IPS-18c (cell line): ENCODE measurements around the gene SETD1B.
"Not testable (repeated sequence)": the region's sequence is repeated elsewhere in the genome, so short reads cannot be mapped to it uniquely, and the experiment has no call there.

Experiments
- H3K4me3 ChIP-seq: 2 replicates; pipeline ENCODE4 v1.7.0; 2013; ENCODE audit warnings: low read depth, mild to moderate bottlenecking, low read length, moderate library complexity; ENCODE audit not compliant: insufficient read depth
- H3K9me3 ChIP-seq: one replicate; pipeline ENCODE4 v1.6.1; 2013; ENCODE audit warnings: mild to moderate bottlenecking, low read length, moderate library complexity; ENCODE audit not compliant: control insufficient read depth, insufficient read depth

SETD1B gene

DNA sequence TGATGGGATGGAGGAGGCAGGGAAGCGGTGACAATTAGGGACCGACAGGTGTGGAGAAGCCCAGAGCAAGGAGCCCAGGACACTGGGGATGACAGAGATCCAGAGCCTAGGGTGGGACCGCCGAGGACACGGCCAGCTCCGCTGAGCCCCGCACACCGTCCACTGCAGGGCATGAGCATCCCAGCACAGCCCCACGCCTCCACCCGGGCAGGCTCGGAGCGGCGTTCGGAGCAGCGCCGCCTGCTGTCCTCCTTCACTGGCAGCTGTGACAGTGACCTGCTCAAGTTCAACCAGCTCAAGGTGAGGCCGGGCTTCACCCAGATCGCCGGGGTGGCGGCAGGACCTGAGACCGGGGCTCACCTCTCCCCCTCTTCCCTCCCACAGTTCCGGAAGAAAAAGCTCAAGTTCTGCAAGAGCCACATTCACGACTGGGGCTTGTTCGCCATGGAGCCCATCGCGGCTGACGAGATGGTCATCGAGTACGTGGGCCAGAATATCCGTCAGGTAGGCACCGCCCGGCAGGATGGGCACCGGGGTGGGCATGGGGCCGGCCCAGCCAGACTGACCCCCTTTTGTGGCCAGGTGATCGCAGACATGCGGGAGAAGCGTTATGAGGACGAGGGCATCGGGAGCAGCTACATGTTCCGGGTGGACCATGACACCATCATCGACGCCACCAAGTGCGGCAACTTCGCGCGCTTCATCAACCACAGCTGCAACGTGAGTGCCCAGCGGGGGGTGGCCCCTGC is 23.7 kb downstream of the SETD1B start:
- H3K4me3 ChIP-seq = no peak overlapping the region
- peaks cover 2% of the 10 kb centered on the region for H3K9me3 ChIP-seq

DNA sequence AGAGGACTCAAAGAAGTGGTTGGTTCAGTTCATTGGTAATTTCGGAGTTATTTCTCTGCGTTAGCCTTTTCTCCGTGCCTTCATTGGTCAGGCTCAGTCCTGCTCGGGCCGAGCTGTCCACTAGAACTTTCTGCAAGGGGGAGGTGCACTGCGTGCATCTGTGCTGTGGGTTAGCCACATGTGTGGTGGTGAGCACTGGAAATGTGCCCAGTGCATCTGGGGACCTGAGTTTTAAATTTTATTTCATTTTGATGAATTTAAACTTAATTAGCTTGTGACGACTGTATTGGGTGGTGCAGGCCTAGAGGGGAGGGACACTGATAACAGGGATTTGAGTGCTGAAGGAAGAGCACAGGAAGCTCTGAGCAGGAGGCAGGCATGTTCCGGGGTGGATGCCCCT is 24.5 kb downstream of the SETD1B start:
- no peak overlapping the region for H3K4me3 ChIP-seq

DNA sequence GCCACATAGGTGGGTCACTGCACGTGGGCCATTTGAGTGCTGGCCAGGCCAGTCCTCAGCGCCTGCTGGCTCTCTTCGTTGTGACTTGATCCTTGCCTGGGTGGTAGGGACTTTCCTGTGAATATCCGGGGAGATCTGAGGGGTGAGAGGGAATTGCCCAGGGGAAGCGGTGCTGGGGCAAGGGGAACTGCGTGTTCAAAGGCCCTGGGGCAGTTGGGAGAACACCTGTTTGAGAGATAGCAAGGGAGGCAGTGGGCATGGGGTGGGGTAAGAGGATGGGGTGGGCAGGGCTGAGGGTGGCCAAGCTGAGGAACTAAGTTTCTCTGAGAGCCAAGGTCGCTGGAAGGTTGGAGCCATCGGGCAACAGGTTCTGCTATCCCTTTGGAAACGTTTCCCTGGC is 25.0 kb downstream of the SETD1B start:
- Histone ChIP-seq H3K9me3 (no peaks in the 10 kb centered on the region), H3K4me3 (no peak overlapping the region)

More for the DNA sequence above, 24.5 kb downstream of the SETD1B start:
- peaks cover 2% of the 10 kb centered on the region for H3K9me3 ChIP-seq

DNA sequence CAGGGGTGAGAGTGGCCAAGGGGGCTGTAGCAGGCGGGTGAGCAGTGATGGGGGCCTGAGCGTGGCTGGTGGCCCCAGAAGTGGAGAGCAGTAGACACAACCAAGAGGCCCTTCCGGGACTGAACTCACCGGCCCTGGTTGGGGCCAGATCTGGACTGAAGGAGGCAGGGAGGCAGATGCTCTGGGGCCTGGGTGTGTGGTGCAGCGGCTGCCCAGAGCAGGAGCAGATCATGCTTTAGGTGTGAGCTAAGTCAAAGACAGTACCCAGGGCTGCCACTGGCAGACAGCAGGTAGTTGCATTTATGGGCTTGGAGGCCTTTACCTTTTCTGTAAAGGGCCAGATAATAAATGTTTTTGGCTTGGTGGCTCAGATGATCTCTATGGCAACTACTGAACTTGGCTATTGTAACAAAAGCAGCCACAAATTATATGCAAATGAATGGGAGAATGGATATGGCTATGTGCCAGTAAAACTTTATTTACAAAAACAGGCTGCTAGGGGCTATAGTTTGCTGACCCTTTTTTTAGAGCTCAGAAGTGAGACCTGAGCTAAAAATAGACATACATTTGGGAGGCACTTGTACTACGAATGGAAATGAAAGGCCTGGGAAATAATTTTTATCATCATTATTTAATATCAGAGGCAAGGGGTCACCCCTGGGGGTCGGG is 25.6 kb downstream of the SETD1B start:
- no peak overlapping the region for H3K4me3 ChIP-seq
- no peaks in the 10 kb centered on the region for H3K9me3 ChIP-seq

DNA sequence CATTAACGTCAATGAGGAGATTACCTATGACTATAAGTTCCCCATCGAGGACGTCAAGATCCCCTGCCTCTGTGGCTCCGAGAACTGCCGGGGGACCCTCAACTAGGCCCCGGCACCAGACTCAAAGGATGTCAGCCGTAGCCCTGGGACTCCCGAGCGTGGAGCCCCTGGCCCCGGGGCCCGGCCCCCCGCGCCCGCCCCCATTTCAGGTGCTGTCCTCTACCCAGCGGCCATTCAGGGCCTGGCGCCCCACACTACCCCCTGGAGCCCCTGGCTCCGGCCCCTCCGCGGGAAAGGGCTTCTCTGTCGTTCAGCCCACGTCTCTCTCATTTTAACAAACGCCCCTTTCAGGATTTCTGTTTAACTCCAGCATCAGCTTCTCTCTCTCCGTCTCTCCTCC is 26.3 kb downstream of the SETD1B start:
- Histone ChIP-seq H3K9me3 (no peaks in the 10 kb centered on the region), H3K4me3 (no peak overlapping the region)

DNA sequence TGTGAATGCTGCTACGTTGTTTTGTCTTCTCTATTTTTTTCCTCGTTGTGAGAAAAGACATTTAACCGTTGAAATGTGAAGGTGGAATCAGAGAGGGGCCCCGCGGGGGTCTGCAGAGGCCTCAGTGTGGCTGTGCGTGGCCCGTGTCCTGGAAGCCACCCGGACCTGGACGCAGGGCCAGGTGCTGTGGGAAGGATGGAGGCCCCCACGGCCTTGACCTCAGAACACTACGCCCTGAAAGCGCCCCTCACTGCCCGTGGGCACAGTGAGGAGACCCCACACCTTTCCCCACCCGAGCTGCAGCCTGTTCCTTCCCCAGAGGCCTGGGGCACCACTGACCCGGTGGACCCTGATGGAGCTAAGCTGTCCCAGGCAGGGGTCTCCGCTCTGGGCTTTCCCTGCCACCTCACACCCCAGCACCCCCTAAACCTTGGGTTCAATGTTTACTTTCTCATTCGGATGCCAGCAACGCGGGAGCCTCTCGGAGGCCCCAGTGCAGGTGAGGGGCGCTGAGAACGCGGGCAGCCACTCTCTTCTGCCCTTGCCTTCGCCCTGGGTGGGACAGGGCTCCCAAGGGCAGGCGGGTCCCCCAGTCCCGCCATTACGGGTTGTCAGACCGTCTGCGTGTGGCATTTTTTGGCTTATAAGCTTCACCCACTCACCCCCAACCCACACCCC is 26.9 kb downstream of the SETD1B start:
- Histone ChIP-seq H3K4me3 (no peak overlapping the region), H3K9me3 (no peaks in the 10 kb centered on the region)

DNA sequence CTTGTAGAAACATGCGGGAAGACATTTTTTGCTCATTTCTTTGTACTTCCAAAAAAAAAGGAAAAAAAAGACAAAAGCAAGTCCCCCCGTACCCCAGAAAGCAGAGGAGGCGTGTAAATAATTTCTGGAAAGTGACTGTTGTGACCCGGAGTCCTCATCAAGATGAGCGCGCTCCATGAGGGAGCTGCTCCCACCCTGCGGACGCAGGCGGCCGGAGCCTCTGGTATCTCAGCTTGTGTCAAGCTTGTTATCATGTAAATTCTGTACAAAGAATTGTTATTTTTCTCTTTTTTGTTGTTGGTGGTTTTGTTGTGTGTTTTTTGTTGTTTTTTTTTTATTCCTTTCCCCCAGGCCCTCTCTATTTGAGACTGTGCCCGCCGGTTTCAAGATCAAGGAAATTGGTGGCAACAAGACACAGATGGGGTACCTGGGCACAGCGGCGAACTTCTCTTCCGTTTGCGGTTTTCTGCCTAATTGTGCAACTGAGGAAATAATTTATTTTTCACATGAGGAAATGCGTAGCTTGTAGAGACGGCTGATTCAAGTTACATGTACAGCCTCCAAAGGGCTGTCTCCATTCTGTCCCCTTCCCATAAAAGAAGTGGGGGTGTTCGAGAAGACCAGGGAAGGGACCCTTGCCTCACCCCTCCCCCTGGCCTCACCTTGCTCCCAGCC is 27.9 kb downstream of the SETD1B start:
- Histone ChIP-seq H3K4me3 (no peak overlapping the region), H3K9me3 (no peaks in the 10 kb centered on the region)

DNA sequence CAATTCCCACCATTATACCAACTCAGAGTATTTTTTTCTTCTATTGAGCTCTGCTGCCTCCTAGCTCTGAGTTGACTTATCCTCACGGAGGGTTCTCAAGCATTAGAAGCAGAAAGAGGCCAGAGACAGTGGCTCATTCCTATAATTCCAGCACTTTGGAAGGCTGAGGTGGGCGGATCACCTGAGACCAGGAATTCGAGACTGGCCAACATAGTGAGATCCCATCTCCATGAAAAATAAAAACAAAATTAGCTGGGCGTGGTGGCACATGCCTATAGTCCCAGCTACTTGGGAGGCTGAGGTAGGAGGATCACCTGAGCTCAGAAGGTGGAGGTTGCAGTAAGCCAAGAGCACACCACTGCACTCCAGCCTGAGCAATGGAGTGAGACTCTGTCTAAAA is 33.9 kb downstream of the SETD1B start:
- H3K4me3 ChIP-seq = no peak overlapping the region
- no peaks in the 10 kb centered on the region for H3K9me3 ChIP-seq

DNA sequence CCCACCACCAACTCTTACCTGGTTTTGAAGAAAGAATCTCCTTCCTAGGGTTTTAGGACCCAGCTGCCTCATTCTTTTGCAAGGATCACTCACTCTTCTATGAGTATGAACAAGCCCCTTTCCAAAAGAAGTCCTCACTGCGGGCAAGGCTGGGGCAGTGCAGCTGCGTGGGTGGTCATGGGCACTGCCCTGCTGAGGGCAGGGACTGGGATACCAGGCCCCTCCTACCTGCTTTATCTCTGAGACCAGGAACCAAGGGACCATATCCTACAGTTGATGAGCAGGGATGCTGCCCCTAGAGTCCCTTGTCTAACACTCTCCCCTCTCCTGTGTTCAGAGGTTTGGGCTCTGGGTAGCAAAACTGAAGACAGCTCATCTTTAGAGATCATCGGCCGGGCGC is 34.3 kb downstream of the SETD1B start:
- no peaks in the 10 kb centered on the region for H3K9me3 ChIP-seq
- H3K4me3 ChIP-seq = no peak overlapping the region

DNA sequence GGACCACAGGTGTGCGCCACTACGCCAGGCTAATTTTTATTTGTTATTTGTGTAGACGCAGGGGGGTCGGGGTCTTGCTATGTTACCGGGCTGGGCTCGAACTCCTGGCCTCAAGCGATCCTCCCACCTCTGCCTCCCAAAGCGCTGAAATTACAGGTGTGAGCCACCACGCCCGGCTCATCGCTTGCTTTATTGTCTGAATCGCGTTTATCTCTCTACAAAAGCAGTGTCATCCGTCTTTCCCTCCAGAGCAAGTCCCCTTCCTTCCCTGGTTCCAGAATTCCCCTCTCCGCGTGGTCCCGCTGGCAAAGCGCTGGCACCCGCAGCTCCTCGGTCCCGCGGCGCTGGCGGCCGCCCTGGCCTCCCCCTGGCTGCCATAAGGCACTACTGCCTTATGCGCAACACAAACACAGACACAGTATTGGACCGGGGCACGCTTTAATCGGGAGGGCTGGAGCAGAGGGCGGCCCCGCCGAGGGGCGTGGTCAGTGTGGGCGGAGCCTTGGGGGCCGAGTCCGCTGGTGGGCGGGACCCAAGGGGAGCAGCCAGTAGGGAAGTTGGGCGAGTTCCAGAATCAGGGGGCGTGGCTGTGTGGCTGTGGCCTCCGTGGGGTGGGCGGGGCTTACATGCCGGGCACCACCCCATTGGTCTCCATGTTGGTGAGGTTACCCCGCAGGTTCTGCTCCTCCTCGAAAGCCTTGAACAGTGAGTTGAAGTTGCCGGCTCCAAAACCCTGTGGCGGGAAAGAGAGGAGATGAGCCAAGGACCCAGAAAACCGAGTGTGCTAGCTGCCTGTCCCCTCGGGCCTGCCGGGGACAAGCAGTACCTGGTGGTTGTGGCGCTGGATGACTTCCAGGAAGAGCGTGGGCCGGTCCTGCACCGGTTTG is 35.5 kb downstream of the SETD1B start:
- Histone ChIP-seq H3K9me3 (no peaks in the 10 kb centered on the region), H3K4me3 (peak overlapping the region; percentile 84)

DNA sequence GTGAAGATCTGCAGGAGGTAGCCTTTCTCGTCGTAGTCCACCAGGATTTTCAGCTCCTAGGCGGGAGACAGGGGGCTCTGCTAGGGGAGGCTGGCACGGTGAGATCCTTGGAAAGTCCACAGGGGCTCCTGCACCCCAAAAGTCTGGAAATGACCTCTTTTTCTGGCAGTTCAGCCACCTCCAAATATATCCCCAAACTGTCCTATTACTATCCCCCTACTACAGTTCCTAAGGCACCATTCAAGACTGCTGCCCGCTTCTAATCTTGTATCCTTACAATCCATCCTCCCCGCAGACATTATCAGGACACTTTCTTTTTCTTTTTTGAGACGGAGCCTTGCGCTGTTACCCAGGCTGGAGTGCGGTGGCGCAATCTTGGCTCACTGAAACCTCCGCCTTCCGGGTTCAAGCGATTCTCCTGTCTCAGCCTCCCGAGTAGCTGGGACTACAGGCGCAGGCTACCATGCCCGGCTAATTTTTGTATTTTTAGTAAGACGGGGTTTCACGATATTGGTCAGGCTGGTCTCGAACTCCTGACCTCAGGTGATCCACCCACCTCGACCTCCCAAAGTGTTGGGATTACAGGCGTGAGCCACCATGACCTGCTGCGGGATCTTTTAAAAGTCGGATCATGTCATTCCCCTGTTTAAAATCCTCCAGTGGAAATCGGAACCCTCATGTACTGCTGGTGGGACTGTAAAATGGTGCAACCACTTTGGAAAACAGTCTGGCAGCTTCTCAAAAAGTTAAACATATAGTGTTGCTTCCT is 36.4 kb downstream of the SETD1B start:
- Histone ChIP-seq H3K4me3 (peak overlapping the region; percentile 84), H3K9me3 (no peaks in the 10 kb centered on the region)

DNA sequence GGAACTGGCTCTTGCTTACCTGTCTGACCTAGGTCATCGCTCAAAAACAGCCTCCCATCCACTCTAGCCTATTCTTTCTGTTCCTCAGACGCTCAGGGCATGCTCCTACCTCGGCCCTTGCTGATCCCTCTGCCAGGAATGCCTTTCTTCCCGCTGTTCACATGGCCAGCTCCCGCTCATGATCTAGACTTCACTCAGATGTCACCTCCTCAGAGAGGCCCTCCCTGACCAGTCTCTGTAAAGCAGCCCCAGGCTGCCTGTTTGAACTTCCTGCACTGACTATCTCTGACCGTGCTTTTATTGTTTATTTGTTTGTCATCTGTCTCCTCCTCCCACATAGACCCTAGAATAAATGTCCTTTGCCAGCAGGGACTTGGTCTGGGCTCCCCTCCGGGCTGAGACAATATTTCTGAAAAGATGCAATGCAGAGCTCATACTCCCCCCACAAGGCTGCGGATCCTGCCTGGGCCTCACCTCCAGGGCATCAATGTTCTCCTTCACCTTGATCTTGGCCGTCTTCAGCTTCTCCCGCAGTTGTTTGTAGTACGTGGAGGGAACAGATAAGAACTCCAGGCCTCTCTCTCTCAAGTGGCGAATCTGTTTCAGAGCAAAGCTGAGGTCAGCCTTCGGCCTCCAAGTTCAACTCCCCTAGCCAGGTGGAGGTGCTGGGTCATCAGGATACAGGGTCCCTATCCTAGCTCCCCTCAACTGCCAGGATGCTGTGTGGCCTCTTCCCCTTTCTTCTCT is 39.6 kb downstream of the SETD1B start:
- Histone ChIP-seq H3K4me3 (no peak overlapping the region), H3K9me3 (no peaks in the 10 kb centered on the region)

DNA sequence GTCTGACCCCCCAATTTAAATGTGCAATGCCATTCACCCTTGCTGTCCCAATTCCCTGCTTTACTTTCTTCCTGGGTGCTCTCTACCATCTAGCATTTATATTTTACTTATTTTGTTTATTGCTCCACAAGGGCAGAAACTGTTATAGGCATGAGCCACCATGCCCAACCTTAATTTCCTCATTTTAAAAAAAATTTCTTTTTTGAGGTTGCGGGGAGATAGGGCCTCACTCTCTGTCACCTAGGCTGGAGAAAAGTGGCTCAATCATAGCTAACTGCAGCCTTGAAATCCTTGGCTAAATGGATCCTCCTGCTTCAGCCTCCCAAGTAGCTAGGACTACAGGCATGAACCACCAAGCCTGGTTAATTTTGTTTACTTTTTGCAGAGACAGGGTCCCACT is 41.9 kb downstream of the SETD1B start:
- no peaks in the 10 kb centered on the region for H3K9me3 ChIP-seq
- H3K4me3 ChIP-seq = no peak overlapping the region

DNA sequence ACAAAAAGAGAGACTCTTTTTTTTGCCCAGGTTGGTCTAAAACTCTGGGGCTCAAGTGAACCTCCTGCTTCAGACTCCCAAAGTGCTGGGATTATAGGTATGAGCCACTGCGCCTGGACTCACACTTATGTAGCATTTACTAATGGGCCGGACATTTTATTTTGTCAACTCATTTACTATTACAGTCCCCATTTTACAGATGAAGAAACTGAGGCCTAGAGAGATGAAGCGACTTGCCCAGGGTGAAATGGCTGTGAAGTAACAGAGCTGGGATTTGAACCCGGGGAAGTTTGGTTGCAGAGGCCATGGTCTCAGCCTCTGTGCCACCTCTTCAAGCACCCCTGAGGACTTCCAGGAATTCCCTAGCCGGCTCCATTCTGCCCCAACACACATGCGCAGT is 45.4 kb downstream of the SETD1B start:
- H3K9me3 ChIP-seq = no peaks in the 10 kb centered on the region
- H3K4me3 ChIP-seq = no peak overlapping the region

DNA sequence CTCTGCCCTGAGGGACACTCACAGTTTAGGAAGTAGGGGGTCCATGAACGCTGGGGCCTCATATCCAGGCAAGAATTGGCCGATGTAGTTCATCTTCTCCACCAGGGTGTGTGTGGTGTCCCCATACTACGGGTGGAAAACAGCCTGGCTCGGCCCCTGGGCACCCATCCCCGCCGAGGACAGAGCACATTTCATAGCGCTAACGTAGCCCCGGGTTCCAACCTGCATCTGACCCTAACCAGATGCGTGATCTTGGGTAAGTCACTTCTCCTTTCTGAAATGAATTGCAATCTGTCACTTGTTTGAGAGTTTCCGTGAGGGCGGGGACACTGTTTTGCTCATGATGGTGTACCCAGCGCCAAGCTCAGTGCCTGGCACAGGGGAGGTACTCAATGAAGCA is 45.9 kb downstream of the SETD1B start:
- Histone ChIP-seq H3K4me3 (no peak overlapping the region), H3K9me3 (no peaks in the 10 kb centered on the region)

DNA sequence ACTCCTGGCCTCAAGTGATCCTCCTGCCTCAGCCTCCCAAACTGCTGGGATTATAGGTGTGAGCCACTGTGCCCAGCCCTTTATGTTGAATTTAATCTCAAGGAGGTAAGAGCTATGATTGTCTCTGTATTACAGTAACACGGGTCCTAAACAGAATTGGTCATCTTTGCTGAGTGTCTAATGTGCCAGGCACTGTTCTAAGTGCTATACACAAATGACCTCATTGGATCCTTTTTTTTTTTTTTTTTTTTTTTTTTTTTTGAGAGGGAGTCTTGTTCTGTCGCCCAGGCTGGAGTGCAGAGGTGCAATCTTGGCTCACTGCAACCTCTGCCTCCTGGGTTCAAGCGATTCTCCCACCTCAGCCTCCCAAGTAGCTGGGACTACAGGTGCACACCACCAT is 48.6 kb downstream of the SETD1B start:
- not testable (repeated sequence) for H3K4me3 ChIP-seq, H3K9me3 ChIP-seq
